GM21515 (cell line): ENCODE measurements around the gene HYCC2.
A peak's percentile ranks its signal among the peaks of the same experiment; 100 is the strongest.
"Not testable (repeated sequence)": the region's sequence is repeated elsewhere in the genome, so short reads cannot be mapped to it uniquely, and the experiment has no call there.

Experiments
- ATAC-seq: cut with Tn5 transposase; IDR thresholded peaks from one replicate; pipeline ENCODE4 v1.9.1; 2021; ENCODE audit not compliant: unreplicated experiment

HYCC2 gene

GRCh38 chr2:201073071-201073470, 1.6 kb upstream of the HYCC2 start:
- ATAC-seq = no peak

DNA sequence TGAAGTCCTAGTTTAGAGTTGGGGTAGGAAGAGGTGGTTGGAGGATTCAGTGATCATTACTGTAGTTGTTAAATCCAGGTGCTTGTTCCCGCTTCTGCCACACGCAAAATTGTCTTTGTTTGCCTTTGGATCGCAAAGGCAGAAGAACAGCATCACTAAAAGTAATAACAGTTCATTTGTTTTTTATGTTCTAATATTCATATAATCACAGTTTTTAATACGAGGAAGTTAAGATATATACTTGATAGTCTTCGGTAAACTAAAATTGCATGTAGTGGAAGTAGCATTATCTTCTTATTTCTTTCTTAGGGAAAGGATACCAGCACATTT, 695 bp upstream of the HYCC2 start:
- ATAC-seq = no peak

- peak; percentile 20 for ATAC-seq
These were observed 458 bp downstream of the HYCC2 start for GRCh38 chr2:201070948-201071478.

- ATAC-seq = no peak
These were observed 6.6 kb downstream of the HYCC2 start for GRCh38 chr2:201064797-201065329.

DNA sequence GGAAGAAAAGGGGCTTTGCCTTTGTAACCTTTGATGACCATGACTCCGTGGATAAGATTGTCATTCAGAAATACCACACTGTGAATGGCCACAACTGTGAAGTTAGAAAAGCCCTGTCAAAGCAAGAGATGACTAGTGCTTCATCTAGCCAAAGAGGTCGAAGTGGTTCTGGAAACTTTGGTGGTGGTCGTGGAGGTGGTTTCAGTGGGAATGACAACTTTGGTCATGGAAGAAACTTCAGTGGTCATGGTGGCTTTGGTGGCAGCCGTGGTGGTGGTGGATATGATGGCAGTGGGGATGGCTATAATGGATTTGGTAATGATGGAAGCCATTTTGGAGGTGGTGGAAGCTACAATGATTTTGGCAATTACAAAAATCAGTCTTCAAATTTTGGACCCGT, 8.0 kb downstream of the HYCC2 start:
- not testable (repeated sequence) for ATAC-seq

- no peak for ATAC-seq
These were observed 11.3 kb downstream of the HYCC2 start for GRCh38 chr2:201059961-201060755.

- ATAC-seq = no peak
These were observed 12.6 kb downstream of the HYCC2 start for GRCh38 chr2:201058914-201059313.

DNA sequence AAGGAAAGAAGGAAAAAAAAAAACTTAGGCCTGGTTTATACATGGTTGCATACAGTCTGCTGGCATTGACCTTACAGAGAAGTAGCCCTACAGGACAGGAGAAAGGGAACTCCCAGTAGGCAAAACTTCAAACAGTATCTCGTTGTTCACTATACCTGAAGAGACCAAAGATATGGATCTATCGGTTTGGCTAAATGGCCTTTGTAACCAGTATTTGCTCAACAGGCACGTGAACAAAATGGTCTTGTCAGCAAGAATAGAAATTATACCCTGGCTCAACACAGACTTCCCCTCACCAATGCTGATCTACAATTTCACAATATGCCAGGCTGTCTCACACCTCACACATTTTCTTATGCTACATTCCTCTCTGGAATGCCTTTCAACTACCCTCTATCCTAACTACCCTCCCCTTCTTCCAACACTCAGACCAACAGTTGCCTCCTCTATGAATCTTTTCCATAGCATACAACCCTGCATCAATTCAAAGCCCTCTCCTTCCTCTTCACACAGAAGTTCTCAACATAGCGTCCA, 13.7 kb downstream of the HYCC2 start:
- ATAC-seq = no peak

- ATAC-seq = no peak
These were observed 14.4 kb downstream of the HYCC2 start for GRCh38 chr2:201057087-201057521.

DNA sequence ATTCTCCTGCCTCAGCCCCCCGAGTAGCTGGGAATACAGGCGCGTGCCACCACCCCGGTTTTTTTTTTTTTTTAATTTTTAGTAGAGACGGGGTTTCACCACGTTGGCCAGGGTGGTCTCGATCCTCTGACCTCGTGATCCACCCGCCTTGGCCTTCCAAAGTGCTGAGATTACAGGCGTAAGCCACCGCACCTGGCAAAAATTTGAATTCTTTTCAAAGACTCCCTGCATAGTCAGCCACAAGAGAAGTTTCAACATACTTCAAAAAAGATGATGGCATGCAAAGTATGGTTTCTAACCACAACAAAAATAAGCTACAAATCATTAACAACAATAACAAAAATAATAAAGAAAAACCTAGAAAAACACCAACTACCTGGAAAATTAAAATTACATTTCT, 22.0 kb downstream of the HYCC2 start:
- ATAC-seq = no peak

DNA sequence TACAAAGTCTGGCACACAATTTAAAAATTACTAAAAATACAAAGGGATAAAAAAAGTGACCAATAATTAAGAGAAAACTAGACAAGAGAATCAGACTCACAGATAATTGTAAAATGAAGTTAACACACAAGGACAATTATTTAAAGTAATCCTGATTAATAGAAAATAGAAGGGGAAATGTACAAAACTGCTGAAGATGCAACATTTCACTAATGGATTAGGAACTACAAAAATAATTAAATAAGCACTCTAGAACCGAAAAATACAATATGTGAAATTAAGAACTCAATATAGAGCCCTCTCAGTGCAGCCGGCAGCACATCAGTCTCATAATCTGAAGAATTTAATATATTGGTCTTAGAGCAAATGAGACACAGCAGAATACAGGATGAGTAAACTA, 24.6 kb downstream of the HYCC2 start:
- no peak for ATAC-seq

DNA sequence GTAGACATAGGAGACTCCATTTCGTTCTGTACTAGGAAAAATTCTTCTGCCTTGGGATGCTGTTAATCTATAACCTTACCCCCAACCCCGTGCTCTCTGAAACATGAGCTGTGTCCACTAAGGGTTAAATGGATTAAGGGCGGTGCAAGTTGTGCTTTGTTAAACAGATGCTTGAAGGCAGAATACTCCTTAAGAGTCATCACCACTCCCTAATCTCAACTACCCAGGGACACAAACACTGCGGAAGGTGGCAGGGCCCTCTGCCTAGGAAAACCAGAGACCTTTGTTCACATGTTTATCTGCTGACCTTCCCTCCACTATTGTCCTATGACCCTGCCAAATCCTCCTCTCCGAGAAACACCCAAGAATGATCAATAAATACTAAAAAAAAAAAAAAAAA, 28.4 kb downstream of the HYCC2 start:
- not testable (repeated sequence) for ATAC-seq

- not testable (repeated sequence) for ATAC-seq
These were observed 29.0 kb downstream of the HYCC2 start for GRCh38 chr2:201042451-201042850.

DNA sequence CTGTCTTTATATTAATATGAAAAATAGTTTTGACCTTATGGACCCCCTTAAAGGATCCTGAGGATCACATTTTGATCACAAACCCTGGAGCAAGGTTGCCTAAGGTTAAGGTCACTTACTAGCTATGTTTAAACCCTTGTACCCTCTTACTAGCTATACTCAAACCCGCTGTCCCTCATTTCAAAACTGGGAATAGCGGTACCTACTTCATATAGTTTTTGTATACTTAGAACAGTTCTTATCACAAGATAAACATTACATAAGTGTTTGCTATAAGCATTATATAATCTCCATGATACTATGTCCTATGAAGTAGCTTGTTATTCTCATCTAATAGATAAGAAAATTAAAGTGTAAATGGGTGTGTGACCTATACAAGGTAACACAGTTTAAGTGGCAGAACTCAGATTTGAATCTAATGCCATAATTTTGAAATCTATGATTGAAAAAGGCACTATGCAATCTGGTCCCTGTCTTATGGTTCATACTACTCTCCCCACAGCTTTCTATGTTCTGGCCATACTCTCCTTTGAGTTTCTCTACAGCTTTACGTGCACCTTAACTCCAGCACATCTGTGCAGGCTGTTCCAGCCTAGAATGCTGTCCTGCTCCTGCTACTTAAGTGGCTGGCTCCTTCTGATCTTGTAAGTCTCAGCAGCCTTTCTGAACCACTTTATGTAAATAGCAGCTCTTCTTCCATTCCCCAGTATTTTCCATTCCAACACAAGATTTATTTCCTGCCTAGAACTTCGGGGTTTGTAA, 30.4 kb downstream of the HYCC2 start:
- ATAC-seq = no peak

GRCh38 chr2:201038855-201039254, 32.6 kb downstream of the HYCC2 start:
- ATAC-seq = no peak

DNA sequence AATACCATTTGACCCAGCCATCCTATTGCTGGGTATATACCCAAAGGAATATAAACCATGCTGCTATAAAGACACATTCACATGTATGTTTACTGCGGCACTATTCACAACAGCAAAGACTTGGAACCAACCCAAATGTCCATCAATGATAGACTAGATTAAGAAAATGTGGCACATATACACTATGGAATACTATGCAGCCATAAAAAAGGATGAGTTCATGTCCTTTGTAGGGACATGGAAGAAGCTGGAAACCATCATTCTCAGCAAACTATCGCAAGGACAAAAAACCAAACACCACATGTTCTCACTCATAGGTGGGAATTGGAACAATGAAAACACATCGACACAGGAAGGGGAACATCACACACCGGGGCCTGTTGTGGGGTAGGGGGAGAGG, 33.1 kb downstream of the HYCC2 start:
- not testable (repeated sequence) for ATAC-seq

DNA sequence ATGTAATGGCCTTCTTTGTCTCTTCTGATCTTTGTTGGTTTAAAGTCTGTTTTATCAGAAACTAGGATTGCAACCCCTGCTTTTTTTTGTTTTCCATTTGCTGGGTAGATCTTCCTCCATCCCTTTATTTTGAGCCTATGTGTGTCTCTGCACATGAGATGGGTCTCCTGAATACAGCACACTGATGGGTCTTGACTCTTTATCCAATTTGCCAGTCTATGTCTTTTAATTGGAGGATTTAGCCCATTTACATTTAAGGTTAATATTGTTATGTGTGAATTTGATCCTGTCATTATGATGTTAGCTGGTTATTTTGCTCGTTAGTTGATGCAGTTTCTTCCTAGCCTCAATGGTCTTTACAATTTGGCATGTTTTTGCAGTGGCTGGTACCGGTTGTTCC, 37.1 kb downstream of the HYCC2 start:
- ATAC-seq = not testable (repeated sequence)

- ATAC-seq = no peak
These were observed 47.0 kb downstream of the HYCC2 start for GRCh38 chr2:201024518-201024917.

GRCh38 chr2:201021914-201022313, 49.6 kb downstream of the HYCC2 start:
- ATAC-seq = no peak
